Endothelial cell (in vitro differentiated cells): ENCODE results near the gene LARP7. TPM values are rescaled to one million over a fixed set of nuclear protein-coding genes. Genes with fewer than 3 reads are reported as not detected.
"Not testable (repeated sequence)": the region's sequence is repeated elsewhere in the genome, so short reads cannot be mapped to it uniquely, and the experiment has no call there.

ENCODE experiments used
- DNase-seq: peaks from one replicate; pipeline ENCODE4 v3.0.0; 2021; ENCODE audit warnings: low spot score
- H3K27ac Mint-ChIP-seq: one replicate; pipeline ENCODE4 v1.8.0; 2021; ENCODE audit warnings: mixed read lengths, inconsistent platforms; ENCODE audit not compliant: unreplicated experiment
- H3K27me3 Mint-ChIP-seq: one replicate; pipeline ENCODE4 v1.8.0; 2021; ENCODE audit warnings: mild to moderate bottlenecking, moderate library complexity, mixed read lengths, inconsistent platforms; ENCODE audit not compliant: unreplicated experiment
- H3K36me3 Mint-ChIP-seq: one replicate; pipeline ENCODE4 v1.8.0; 2021; ENCODE audit warnings: mild to moderate bottlenecking, low read depth, mixed read lengths, inconsistent platforms; ENCODE audit not compliant: unreplicated experiment
- H3K4me1 Mint-ChIP-seq: one replicate; pipeline ENCODE4 v1.8.0; 2021; ENCODE audit warnings: mild to moderate bottlenecking, mixed read lengths, inconsistent platforms; ENCODE audit not compliant: unreplicated experiment
- H3K4me3 Mint-ChIP-seq: one replicate; pipeline ENCODE4 v1.8.0; 2021; ENCODE audit warnings: mild to moderate bottlenecking, mixed read lengths, inconsistent platforms; ENCODE audit not compliant: unreplicated experiment
- H3K9me3 Mint-ChIP-seq: one replicate; pipeline ENCODE4 v1.8.0; 2021; ENCODE audit warnings: mixed read lengths, inconsistent platforms; ENCODE audit not compliant: unreplicated experiment
- CTCF ChIP-seq: fragments of 200-600 bp; sonication (generic); IDR thresholded peaks from one replicate; pipeline ENCODE4 v1.5.0; 2021; ENCODE audit warnings: antibody characterized with exemption; ENCODE audit not compliant: unreplicated experiment
- total RNA-seq: library from RNA; stranded (reverse); fragmentation: NEBNext Ultra II Directional; extraction: Animal tissue kit (Norgen Biotek cat#: 25700); gene quantifications from one replicate; pipeline ENCODE4 v1.2.1, GENCODE V29; 2021; ENCODE audit not compliant: unreplicated experiment

LARP7 gene
- total RNA-seq, 1 donor from 2014 or later: 36.8 TPM

- H3K4me1 Mint-ChIP-seq: no peaks in the 10 kb centered on the region
- H3K9me3 Mint-ChIP-seq: no peaks in the 10 kb centered on the region
- H3K27ac Mint-ChIP-seq: no peak overlapping the region
- no peak for DNase-seq
- no peaks in the 10 kb centered on the region for H3K27me3 Mint-ChIP-seq
- H3K36me3 Mint-ChIP-seq: peaks cover 4% of the 10 kb centered on the region
- TF ChIP-seq CTCF: no peak
- H3K4me3 Mint-ChIP-seq: no peak overlapping the region
Observed at GRCh38 chr4:112594993-112595392, 42.0 kb upstream of the LARP7 start.

- TF ChIP-seq CTCF: peak; percentile 50
- H3K4me3 Mint-ChIP-seq: no peak overlapping the region
- peak; percentile 63 for DNase-seq
- no peaks in the 10 kb centered on the region for H3K9me3 Mint-ChIP-seq
- no peak overlapping the region for H3K27ac Mint-ChIP-seq
- no peaks in the 10 kb centered on the region for H3K36me3 Mint-ChIP-seq
- H3K27me3 Mint-ChIP-seq: no peaks in the 10 kb centered on the region
- H3K4me1 Mint-ChIP-seq: no peaks in the 10 kb centered on the region
Observed at GRCh38 chr4:112604589-112604988, 32.4 kb upstream of the LARP7 start.

- H3K27ac Mint-ChIP-seq, H3K36me3 Mint-ChIP-seq, DNase-seq, H3K27me3 Mint-ChIP-seq, H3K4me3 Mint-ChIP-seq, H3K4me1 Mint-ChIP-seq, H3K9me3 Mint-ChIP-seq: not testable (repeated sequence)
Observed at GRCh38 chr4:112612814-112613213, 24.1 kb upstream of the LARP7 start.

GRCh38 chr4:112616984-112617383, 20.0 kb upstream of the LARP7 start:
- Mint-ChIP-seq H3K4me3 (no peak overlapping the region), H3K4me1 (no peaks in the 10 kb centered on the region), H3K36me3 (no peaks in the 10 kb centered on the region)

GRCh38 chr4:112626228-112626627, 10.7 kb upstream of the LARP7 start:
- no peaks in the 10 kb centered on the region for H3K36me3 Mint-ChIP-seq

More at GRCh38 chr4:112616984-112617383, 20.0 kb upstream of the LARP7 start:
- TF ChIP-seq CTCF: no peak
- no peaks in the 10 kb centered on the region for H3K9me3 Mint-ChIP-seq
- H3K27ac Mint-ChIP-seq: no peak overlapping the region
- H3K27me3 Mint-ChIP-seq: no peaks in the 10 kb centered on the region
- DNase-seq: no peak

More at GRCh38 chr4:112626228-112626627, 10.7 kb upstream of the LARP7 start:
- no peak for DNase-seq
- Mint-ChIP-seq H3K4me3 (no peak overlapping the region), H3K27ac (no peak overlapping the region), H3K9me3 (no peaks in the 10 kb centered on the region), H3K27me3 (no peaks in the 10 kb centered on the region), H3K4me1 (no peaks in the 10 kb centered on the region)
- TF ChIP-seq CTCF: no peak
